ENCODE data around the gene RNF38.

DNA sequence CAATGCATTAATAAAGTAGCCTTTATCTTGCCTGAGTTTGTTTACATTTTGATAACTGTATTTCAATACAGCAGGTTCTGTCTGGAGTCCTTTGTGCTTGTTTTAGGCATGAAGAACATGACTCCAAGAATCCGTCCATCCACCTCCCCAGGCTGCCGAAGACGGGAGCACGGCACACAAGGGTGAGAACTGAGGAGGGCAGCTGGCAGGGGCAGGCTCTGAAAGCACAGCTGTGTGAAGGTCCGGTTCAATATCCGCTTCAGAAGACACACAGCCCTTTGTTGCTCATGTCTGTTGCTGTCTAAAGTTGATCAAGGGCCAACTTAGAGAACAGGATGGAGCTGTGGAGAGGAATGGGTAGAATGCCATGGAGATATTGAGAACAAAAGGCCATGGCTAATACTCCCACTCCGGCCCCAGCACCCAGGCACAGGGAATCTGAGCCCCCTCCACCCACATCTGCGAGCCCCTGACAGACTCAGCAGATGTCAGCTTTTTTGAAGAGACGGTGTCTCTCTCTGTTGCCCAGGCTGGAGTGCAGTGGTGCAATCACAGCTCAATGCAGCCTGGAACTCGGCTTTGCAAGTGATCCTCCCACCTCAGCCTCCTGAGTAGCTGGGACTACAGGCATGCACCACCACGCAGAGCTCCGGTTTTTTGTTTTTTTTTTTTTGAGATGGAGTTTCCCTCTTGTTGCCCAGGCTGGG, 83.3 kb downstream of the RNF38 start:
- TF ChIP-seq, protein P1, sequence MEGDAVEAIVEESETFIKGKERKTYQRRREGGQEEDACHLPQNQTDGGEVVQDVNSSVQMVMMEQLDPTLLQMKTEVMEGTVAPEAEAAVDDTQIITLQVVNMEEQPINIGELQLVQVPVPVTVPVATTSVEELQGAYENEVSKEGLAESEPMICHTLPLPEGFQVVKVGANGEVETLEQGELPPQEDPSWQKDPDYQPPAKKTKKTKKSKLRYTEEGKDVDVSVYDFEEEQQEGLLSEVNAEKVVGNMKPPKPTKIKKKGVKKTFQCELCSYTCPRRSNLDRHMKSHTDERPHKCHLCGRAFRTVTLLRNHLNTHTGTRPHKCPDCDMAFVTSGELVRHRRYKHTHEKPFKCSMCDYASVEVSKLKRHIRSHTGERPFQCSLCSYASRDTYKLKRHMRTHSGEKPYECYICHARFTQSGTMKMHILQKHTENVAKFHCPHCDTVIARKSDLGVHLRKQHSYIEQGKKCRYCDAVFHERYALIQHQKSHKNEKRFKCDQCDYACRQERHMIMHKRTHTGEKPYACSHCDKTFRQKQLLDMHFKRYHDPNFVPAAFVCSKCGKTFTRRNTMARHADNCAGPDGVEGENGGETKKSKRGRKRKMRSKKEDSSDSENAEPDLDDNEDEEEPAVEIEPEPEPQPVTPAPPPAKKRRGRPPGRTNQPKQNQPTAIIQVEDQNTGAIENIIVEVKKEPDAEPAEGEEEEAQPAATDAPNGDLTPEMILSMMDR (IDR thresholded peaks at IDR 0.05 in 8 of 11, conservative IDR thresholded peaks at IDR 0.05 in 3 of 11): no peak
- TF ChIP-seq POLR2A (IDR thresholded peaks at IDR 0.05): no peak
- no peak for TF ChIP-seq POLR2AphosphoS5 (IDR thresholded peaks at IDR 0.05)

Measured in spleen (tissue), 7 donors.